Esophagus muscularis mucosa (tissue), 3 donors: Measurements from ENCODE around the gene SYNGR1.

Experiments used
- CTCF ChIP-seq, 3 experiments: fragments of 200-600 bp in 2 of 3; fragments of 450-650 bp in 1 of 3; sonication (generic) in 2 of 3; IDR thresholded peaks; one replicate each; pipeline ENCODE4 v1.5.1; 2017 to 2019; ENCODE audit warnings: antibody characterized with exemption in 3 of 3, mild to moderate bottlenecking in 2 of 3, moderate library complexity in 1 of 3
- POLR2A ChIP-seq: fragments of 450-650 bp; IDR thresholded peaks from one replicate; pipeline ENCODE4 v1.6.1; 2017; ENCODE audit warnings: antibody characterized with exemption, moderate library complexity, mild to moderate bottlenecking, low read depth

GRCh38 chr22:39405346-39406085, 55.7 kb downstream of the SYNGR1 start:
- TF ChIP-seq CTCF (IDR thresholded peaks at IDR 0.05): peak in 1 of 3 experiments; percentile 18
- no peak for TF ChIP-seq POLR2A
